WTC11 (cell line): ENCODE results near the gene UGT1A4.
"Not testable (repeated sequence)": the region's sequence is repeated elsewhere in the genome, so short reads cannot be mapped to it uniquely, and the experiment has no call there.

ENCODE experiments used
- ATF2 ChIP-seq: sonication (generic); formaldehyde crosslinking; IDR thresholded peaks from 2 replicates; pipeline ENCODE4 v1.8.1; 2022; ENCODE audit warnings: low read depth, missing genetic modification reagents, borderline replicate concordance
- ETV6 ChIP-seq: sonication (generic); formaldehyde crosslinking; IDR thresholded peaks from 2 replicates; pipeline ENCODE4 v1.8.1; 2022; ENCODE audit warnings: mild to moderate bottlenecking, missing genetic modification reagents
- FOXK1 ChIP-seq: sonication (generic); formaldehyde crosslinking; IDR thresholded peaks from 2 replicates; pipeline ENCODE4 v1.8.0; 2022; ENCODE audit warnings: mild to moderate bottlenecking, moderate library complexity, missing genetic modification reagents
- NR3C1 ChIP-seq: sonication (generic); formaldehyde crosslinking; conservative IDR thresholded peaks from 2 replicates; pipeline ENCODE4 v1.8.1; 2023; ENCODE audit warnings: low read depth, mild to moderate bottlenecking, missing genetic modification reagents
- USF1 ChIP-seq: sonication (generic); formaldehyde crosslinking; IDR thresholded peaks from 2 replicates; pipeline ENCODE4 v1.8.0; 2022; ENCODE audit warnings: mild to moderate bottlenecking, missing genetic modification reagents
- ZNF396 ChIP-seq: fragments of 250-450 bp; sonication (Bioruptor Pico); IDR thresholded peaks from 2 replicates; pipeline ENCODE4 v1.8.0; 2021; ENCODE audit warnings: mild to moderate bottlenecking, moderate library complexity, borderline replicate concordance
- TF ChIP-seq, protein P1 (sequence below): sonication (generic); formaldehyde crosslinking; IDR thresholded peaks from 2 replicates; pipeline ENCODE4 v1.8.0; 2022; ENCODE audit warnings: mild to moderate bottlenecking, missing genetic modification reagents
- TF ChIP-seq, protein P2 (sequence below): fragments of 200-600 bp; IDR thresholded peaks from 2 replicates; pipeline ENCODE4 v1.8.0; 2022; ENCODE audit warnings: antibody characterized with exemption
- TF ChIP-seq, protein P3 (sequence below): sonication (generic); formaldehyde crosslinking; conservative IDR thresholded peaks from 2 replicates; pipeline ENCODE4 v1.8.1; 2022; ENCODE audit warnings: mild to moderate bottlenecking, missing genetic modification reagents

GRCh38 chr2:233700842-233701241, 17.7 kb upstream of the UGT1A4 start:
- TF ChIP-seq, protein P1, sequence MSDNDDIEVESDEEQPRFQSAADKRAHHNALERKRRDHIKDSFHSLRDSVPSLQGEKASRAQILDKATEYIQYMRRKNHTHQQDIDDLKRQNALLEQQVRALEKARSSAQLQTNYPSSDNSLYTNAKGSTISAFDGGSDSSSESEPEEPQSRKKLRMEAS (CRISPR knock-in tag), result not testable (repeated sequence)
- TF ChIP-seq, protein P2, sequence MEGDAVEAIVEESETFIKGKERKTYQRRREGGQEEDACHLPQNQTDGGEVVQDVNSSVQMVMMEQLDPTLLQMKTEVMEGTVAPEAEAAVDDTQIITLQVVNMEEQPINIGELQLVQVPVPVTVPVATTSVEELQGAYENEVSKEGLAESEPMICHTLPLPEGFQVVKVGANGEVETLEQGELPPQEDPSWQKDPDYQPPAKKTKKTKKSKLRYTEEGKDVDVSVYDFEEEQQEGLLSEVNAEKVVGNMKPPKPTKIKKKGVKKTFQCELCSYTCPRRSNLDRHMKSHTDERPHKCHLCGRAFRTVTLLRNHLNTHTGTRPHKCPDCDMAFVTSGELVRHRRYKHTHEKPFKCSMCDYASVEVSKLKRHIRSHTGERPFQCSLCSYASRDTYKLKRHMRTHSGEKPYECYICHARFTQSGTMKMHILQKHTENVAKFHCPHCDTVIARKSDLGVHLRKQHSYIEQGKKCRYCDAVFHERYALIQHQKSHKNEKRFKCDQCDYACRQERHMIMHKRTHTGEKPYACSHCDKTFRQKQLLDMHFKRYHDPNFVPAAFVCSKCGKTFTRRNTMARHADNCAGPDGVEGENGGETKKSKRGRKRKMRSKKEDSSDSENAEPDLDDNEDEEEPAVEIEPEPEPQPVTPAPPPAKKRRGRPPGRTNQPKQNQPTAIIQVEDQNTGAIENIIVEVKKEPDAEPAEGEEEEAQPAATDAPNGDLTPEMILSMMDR, result not testable (repeated sequence)
- TF ChIP-seq USF1, ATF2, FOXK1, NR3C1, ZNF396, ETV6 (CRISPR knock-in tag): not testable (repeated sequence)
- TF ChIP-seq, protein P3, sequence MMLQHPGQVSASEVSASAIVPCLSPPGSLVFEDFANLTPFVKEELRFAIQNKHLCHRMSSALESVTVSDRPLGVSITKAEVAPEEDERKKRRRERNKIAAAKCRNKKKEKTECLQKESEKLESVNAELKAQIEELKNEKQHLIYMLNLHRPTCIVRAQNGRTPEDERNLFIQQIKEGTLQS (CRISPR knock-in tag), result not testable (repeated sequence)
